Renal cortex interstitium (tissue), 15 donors: ENCODE results near the gene TSPAN5. TPM values are rescaled to one million over a fixed set of nuclear protein-coding genes. Genes with fewer than 3 reads are reported as not detected.
A peak's percentile ranks its signal among the peaks of the same experiment; 100 is the strongest.
"Not testable (repeated sequence)": the region's sequence is repeated elsewhere in the genome, so short reads cannot be mapped to it uniquely, and the experiment has no call there.

Experiments
- DNase-seq, 11 donors: peaks; one replicate each; pipeline ENCODE4 v3.0.0-alpha.2; 2013; ENCODE audit warnings: low read depth in 9 of 11, low spot score in 4 of 11; ENCODE audit errors: extremely low read depth in 1 of 11
- long read RNA-seq, 16 experiments: transcript quantifications; one replicate each; lab custom pipeline, GENCODE V29; 2026
- polyA plus RNA-seq, 3 donors: library from polyadenylated mRNA; unstranded; fragments of 120-200 nt; gene quantifications; one replicate each; pipeline ENCODE4 v1.2.1, GENCODE V29; 2013; ENCODE audit not compliant: insufficient read length in 3 of 3

The TSPAN5 gene
- polyA plus RNA-seq = 10 to 100 TPM; 20.5 to 32.8 (median 31.0) TPM
- long read RNA-seq, donor 1, full-length matches to known transcripts = 3 of 3 reads
- long read RNA-seq, donor 1, partial matches to known transcripts = 0 of 3 reads
- long read RNA-seq, donor 1, other reads (novel, unspliced or antisense) = 0 of 3 reads
- long read RNA-seq, donor 2, full-length matches to known transcripts = 5 of 11 reads
- long read RNA-seq, donor 2, partial matches to known transcripts = 6 of 11 reads
- long read RNA-seq, donor 2, other reads (novel, unspliced or antisense) = 0 of 11 reads
- long read RNA-seq, donor 3, full-length matches to known transcripts = 6 of 11 reads
- long read RNA-seq, donor 3, partial matches to known transcripts = 5 of 11 reads
- long read RNA-seq, donor 3, other reads (novel, unspliced or antisense) = 0 of 11 reads
- long read RNA-seq, donor 4, transcript TSPAN5-201 (8 exons, 3,365 nt) = major isoform, 14 of 16 reads
- long read RNA-seq, donor 4, partial matches to known transcripts = 0 of 16 reads
- long read RNA-seq, donor 4, other reads (novel, unspliced or antisense) = 0 of 16 reads
- long read RNA-seq, donor 5 = 0 reads
- long read RNA-seq, donor 6, full-length matches to known transcripts = 9 of 9 reads
- long read RNA-seq, donor 6, partial matches to known transcripts = 0 of 9 reads
- long read RNA-seq, donor 6, other reads (novel, unspliced or antisense) = 0 of 9 reads
- long read RNA-seq, donor 7, partial matches to known transcripts = 8 of 10 reads
- long read RNA-seq, donor 7, other reads (novel, unspliced or antisense) = 0 of 10 reads
- long read RNA-seq, donor 8 = 0 reads
- long read RNA-seq, donor 9, transcript TSPAN5-201 (8 exons, 3,365 nt) = major isoform, 8 of 9 reads
- long read RNA-seq, donor 9, partial matches to known transcripts = 0 of 9 reads
- long read RNA-seq, donor 9, other reads (novel, unspliced or antisense) = 0 of 9 reads
- long read RNA-seq, donor 10, full-length matches to known transcripts = 11 of 11 reads
- long read RNA-seq, donor 10, partial matches to known transcripts = 0 of 11 reads
- long read RNA-seq, donor 10, other reads (novel, unspliced or antisense) = 0 of 11 reads
- long read RNA-seq, donor 11, transcript TSPAN5-201 (8 exons, 3,365 nt) = major isoform, 13 of 13 reads
- long read RNA-seq, donor 11, partial matches to known transcripts = 0 of 13 reads
- long read RNA-seq, donor 11, other reads (novel, unspliced or antisense) = 0 of 13 reads
- long read RNA-seq, donor 12, transcript TSPAN5-201 (8 exons, 3,365 nt) = major isoform, 5 of 11 reads
- long read RNA-seq, donor 12, partial matches to known transcripts = 5 of 11 reads
- long read RNA-seq, donor 12, other reads (novel, unspliced or antisense) = 0 of 11 reads
- long read RNA-seq, donor 13 = 0 reads
- long read RNA-seq, donor 14, transcript TSPAN5-201 (8 exons, 3,365 nt) = major isoform, 6 of 7 reads
- long read RNA-seq, donor 14, partial matches to known transcripts = 0 of 7 reads
- long read RNA-seq, donor 14, other reads (novel, unspliced or antisense) = 0 of 7 reads
- long read RNA-seq, donor 15, partial matches to known transcripts = 0 of 4 reads
- long read RNA-seq, donor 15, other reads (novel, unspliced or antisense) = 0 of 4 reads
- long read RNA-seq, donor 16, full-length matches to known transcripts = 26 of 26 reads
- long read RNA-seq, donor 16, partial matches to known transcripts = 0 of 26 reads
- long read RNA-seq, donor 16, other reads (novel, unspliced or antisense) = 0 of 26 reads

- DNase-seq = peak in 8 of 11 donors; percentile 35 to 77 (median 72)
These were observed at the start of gene TSPAN5 for GRCh38 chr4:98658287-98659105. Gene TSPAN5 (minus strand): TSS chr4:98658611.

GRCh38 chr4:98706935-98707334 is 48.5 kb upstream of the TSPAN5 start:
- DNase-seq = no peak

DNA sequence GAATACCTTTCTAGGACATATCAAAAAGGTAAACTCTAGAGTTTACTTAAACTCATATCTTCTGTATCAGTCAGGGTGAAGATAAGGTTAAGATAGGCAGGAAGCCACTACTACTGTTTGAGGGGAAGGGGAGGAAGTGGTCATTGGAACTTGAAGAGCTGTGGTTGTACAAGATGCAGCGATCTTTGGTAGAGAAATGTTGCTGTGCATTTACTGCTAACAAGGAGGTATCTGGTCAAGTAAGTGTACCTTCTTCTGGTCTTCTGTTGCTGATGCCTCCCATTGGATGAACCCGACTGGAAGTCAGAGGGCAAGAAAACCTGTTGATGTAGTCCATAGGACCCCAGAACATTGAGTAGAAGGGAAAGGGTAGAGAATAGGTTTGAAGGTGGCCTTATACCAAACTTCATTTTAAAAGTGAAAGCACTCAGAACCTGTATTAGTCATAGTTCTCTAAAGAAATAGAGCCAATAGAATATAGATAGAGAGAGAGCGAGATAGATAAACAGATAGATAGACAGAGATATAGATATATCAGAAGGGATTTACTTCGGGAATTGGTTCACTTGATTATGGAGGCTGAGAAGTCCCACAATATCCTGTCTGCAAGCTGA is 47.9 kb upstream of the TSPAN5 start:
- no peak for DNase-seq

GRCh38 chr4:98705586-98705985 is 47.2 kb upstream of the TSPAN5 start:
- not testable (repeated sequence) for DNase-seq

- no peak for DNase-seq
These were observed 42.2 kb upstream of the TSPAN5 start for GRCh38 chr4:98700656-98701055.

DNA sequence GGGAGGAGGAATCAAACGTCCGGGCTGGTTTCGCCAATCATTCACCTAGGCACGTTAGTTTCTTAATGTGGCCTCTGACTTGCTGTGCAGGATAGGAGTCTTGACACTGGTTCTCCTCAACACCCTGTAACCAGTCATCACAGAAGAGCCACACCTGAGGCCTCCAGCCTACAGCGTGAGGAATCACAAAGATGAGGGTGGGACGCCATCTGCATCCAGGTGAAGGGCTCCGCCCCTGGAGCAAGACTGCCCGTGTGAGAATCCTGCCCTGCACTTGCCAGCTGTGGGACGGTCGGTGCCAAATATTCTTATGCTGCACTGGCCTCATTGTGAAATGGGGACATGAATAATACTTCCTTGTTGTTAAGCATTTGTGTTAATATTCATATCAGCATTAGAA is 35.7 kb upstream of the TSPAN5 start:
- DNase-seq = no peak

DNA sequence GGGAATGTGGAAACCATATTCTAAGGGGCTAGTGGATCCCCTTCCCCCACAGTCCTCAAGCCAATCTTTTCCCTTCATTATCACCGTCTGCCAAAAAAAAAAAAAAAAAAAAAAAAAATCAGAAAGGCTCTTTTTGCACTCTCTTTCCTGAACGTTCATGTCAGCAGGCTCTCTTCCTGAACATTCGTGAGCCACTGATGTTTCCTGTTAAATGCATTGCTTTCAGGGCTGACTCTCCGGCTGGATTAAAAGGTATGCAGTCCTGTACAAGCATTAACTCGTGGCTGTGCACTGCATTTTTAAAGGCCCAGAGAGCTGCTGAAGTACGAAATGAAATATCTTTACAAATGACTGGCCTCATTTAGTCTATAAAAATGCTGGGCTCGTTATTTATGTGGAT is 34.0 kb upstream of the TSPAN5 start:
- DNase-seq = peak in 1 of 11 donors; percentile 3

DNA sequence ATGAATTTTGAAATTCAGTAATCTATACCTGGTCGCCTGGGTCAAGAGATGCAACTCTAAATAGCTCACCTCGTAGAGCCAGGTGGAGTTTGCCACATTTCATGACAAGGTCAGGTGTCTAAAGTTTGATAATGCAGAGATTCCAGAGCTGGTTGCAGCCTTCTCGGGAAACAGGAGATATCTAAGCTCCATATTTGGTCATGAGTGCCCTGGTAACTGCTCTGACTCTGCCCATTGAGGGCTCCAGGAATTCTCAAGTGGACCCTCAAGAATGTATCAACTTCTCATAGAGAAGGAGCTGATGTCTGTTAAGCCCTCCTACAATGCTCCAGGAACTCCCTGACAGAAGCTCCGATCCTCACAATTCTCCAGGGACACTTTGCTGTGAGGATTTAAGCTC is 33.2 kb upstream of the TSPAN5 start:
- no peak for DNase-seq

- no peak for DNase-seq
These were observed 31.2 kb upstream of the TSPAN5 start for GRCh38 chr4:98689507-98690174.

GRCh38 chr4:98688411-98689290 is 30.2 kb upstream of the TSPAN5 start:
- no peak for DNase-seq

DNA sequence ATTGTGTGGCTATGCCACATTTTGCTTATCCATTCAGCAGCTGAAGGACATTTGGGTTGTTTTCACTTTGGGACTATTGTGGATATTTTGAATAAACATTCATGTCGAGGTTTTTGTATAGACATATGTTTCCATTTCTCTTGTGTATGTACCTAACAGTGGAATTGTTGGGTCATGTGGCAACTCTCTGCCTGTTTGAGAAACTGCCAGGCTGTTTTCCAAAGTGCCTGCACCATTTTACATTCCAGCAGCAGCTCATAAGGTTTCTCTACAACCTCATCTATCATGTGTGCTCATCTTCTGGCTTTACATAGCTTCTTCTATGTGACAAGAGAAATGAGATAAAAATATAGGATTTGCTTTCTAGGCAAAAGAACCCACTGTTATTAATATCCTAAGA is 29.5 kb upstream of the TSPAN5 start:
- DNase-seq = no peak

DNA sequence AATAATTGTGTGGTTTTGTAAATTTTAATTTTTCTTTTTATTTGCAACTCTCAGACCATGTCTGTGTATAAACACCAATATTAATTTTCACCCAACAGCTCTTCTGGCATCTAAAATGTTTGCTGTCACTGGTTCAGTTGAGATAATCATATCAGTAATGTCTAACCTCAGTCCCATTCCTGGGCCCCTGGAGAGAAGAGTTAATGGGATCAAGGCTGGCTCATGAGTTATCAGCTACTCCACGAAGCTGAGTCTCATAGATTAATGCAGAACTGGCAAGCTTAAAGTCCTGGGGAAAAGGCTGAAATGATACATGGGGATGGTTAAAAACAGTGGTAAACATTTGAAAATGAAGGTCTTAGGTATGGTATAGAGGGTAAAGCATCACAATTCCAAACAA is 28.4 kb upstream of the TSPAN5 start:
- no peak for DNase-seq

GRCh38 chr4:98686043-98686707 is 27.8 kb upstream of the TSPAN5 start:
- DNase-seq = no peak

DNA sequence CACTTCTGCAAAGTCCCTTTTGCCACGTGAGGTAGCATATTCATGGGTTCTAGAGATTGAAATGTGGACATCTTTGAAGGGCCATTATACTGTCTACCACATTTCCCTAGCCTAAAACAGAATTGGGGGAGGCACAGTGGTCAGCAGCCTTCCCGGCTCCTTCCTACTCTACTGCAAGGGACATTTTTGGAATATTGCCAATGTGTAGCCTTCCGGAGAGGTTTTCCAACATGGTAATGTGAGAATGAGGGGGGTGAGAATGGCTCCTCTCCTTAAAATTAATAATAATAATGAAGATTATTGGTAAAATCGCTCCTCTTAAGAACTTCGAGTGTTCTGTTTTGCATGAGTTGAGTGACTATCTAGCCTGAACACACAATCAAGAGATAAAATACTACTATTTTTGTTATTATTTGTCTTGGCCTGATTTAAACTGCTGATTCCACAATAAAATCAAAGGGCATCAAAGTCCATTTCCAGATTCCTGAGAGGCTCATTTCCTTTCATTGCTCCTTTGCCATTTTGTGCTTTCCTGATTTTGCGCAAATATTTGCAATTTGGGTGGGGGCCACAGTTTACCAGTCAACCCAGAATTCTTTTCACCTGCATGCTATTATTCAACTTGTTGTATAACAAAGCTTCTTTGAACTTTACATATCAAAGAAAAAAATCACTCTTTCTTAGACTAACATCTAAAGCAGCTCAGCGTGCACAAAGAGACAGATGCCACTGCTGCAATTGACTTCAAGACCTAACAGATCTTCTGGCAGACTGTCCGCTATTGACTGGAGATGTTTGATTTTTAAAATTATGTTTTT is 27.0 kb upstream of the TSPAN5 start:
- DNase-seq = no peak
